GM12891 (cell line): ENCODE measurements around the gene HOTAIR.

Source experiments
- POLR2A ChIP-seq: IDR thresholded peaks from 2 replicates; pipeline ENCODE4 v1.6.1; 2011; ENCODE audit warnings: low read depth, low read length, control low read depth
- POLR2AphosphoS5 ChIP-seq: IDR thresholded peaks from 2 replicates; pipeline ENCODE4 v1.6.1; 2011; ENCODE audit warnings: low read depth, low read length, control low read depth
- POU2F2 ChIP-seq: IDR thresholded peaks from 2 replicates; pipeline ENCODE4 v1.6.1; 2011; ENCODE audit warnings: low read depth, mild to moderate bottlenecking, control low read depth, low read length, moderate library complexity
- TAF1 ChIP-seq: IDR thresholded peaks from 2 replicates; pipeline ENCODE4 v1.6.1; 2011; ENCODE audit warnings: low read depth, low read length, control low read depth

GRCh38 chr12:53986686-53987483 is 12.1 kb upstream of the HOTAIR start:
- TF ChIP-seq POLR2AphosphoS5 (no peak), TAF1 (no peak), POLR2A (no peak), POU2F2 (no peak)
